ENCODE data around the gene U2AF2.

U2AF2 gene

GRCh38 chr19:55656988-55657747, 2.3 kb downstream of the U2AF2 start:
- no peak for DNase-seq (ENCODE audit: low spot score)

GRCh38 chr19:55658846-55659459, 4.1 kb downstream of the U2AF2 start:
- DNase-seq (ENCODE audit: low spot score): no peak

GRCh38 chr19:55659822-55660221, 5.0 kb downstream of the U2AF2 start:
- DNase-seq (ENCODE audit: low spot score): no peak

GRCh38 chr19:55660404-55660803, 5.6 kb downstream of the U2AF2 start:
- DNase-seq (ENCODE audit: low spot score): no peak

- DNase-seq (ENCODE audit: low spot score): no peak
These were observed 6.2 kb downstream of the U2AF2 start for GRCh38 chr19:55660991-55661390.

- no peak for DNase-seq (ENCODE audit: low spot score)
These were observed 7.0 kb downstream of the U2AF2 start for GRCh38 chr19:55661826-55662225.

GRCh38 chr19:55663846-55664536, 9.2 kb downstream of the U2AF2 start:
- no peak for DNase-seq (ENCODE audit: low spot score)

GRCh38 chr19:55666343-55667005, 11.6 kb downstream of the U2AF2 start:
- DNase-seq (ENCODE audit: low spot score): no peak

- DNase-seq (ENCODE audit: low spot score): no peak
These were observed 12.2 kb downstream of the U2AF2 start for GRCh38 chr19:55667006-55667381.

GRCh38 chr19:55667511-55667910, 12.7 kb downstream of the U2AF2 start:
- no peak for DNase-seq (ENCODE audit: low spot score)

GRCh38 chr19:55667958-55668357, 13.1 kb downstream of the U2AF2 start:
- DNase-seq (ENCODE audit: low spot score): no peak

GRCh38 chr19:55668603-55669348, 13.9 kb downstream of the U2AF2 start:
- DNase-seq (ENCODE audit: low spot score): no peak

GRCh38 chr19:55669418-55670279, 14.8 kb downstream of the U2AF2 start:
- DNase-seq (ENCODE audit: low spot score): no peak

- DNase-seq (ENCODE audit: low spot score): no peak
These were observed 15.6 kb downstream of the U2AF2 start for GRCh38 chr19:55670280-55671053.

- no peak for DNase-seq (ENCODE audit: low spot score)
These were observed 16.2 kb downstream of the U2AF2 start for GRCh38 chr19:55671054-55671378.

GRCh38 chr19:55672418-55672817, 17.6 kb downstream of the U2AF2 start:
- no peak for DNase-seq (ENCODE audit: low spot score)

- no peak for DNase-seq (ENCODE audit: low spot score)
These were observed 18.6 kb downstream of the U2AF2 start for GRCh38 chr19:55673465-55673864.

- DNase-seq (ENCODE audit: low spot score): no peak
These were observed 19.1 kb downstream of the U2AF2 start for GRCh38 chr19:55673889-55674288.

GRCh38 chr19:55674459-55674840, 19.6 kb downstream of the U2AF2 start:
- no peak for DNase-seq (ENCODE audit: low spot score)
